T47D (cell line): Measurements from ENCODE around the gene ZNF571.

ENCODE experiments used
- DNase-seq, 2 experiments: peaks; one replicate each; pipeline versions ENCODE4 v3.0.0 to v3.0.0-alpha.2; 2011 to 2012; ENCODE audit warnings: low read depth in 1 of 2, low spot score in 1 of 2
- JUND ChIP-seq: IDR thresholded peaks from 2 replicates; pipeline ENCODE4 v1.6.1; 2012; ENCODE audit warnings: low read depth
- in situ Hi-C: cut with HindIII; loops from 2 replicates; pipeline ENCODE4 v1.10.0; 2016; ENCODE audit warnings: low sequenced_read_pairs, low pct_unique_long_range_greater_than_20kb

The ZNF571 gene

DNA sequence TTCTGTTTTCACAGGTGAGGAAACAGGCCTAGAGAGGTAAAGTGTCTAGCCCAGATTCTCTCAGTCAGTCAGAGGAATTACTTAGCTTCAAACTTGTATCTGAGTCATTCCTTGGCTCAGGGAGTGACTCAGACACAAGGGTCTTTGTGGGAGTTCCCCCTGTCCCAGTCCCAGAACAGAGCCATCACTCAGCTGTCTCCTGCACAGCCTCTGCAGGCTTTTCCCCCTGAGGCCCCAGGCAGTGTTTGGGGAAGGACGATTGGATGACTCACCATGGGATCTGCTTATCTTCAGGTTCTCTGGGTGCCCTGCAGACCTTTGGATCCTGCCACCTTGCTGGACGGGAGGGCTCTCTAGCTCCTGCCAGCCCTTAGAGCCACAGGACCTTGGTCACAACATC lies 74.7 kb downstream of the ZNF571 start:
- no peak for DNase-seq
- no peak for TF ChIP-seq JUND
- in situ Hi-C loops, result no loop called here
